Activated CD4-positive, alpha-beta T cell treated with anti-CD3 and anti-CD28 coated beads, Interleukin-2, amount 10 ng/mL, durations not matched to agents 7 days and 5 days (primary cell): ENCODE measurements around the gene FILIP1. TPM values are rescaled to one million over a fixed set of nuclear protein-coding genes. Genes with fewer than 3 reads are reported as not detected.

Experiments used
- CTCF ChIA-PET: fragments of 350-600 bp; sonication (Branson Sonifier 250); formaldehyde crosslinking; loops from one replicate; lab custom pipeline; 2021; ENCODE audit warnings: antibody characterized with exemption; lab: Charles Lee
- POLR2A ChIA-PET: fragments of 350-600 bp; sonication (Branson Sonifier 250); formaldehyde crosslinking; loops from one replicate; lab custom pipeline; 2021; ENCODE audit warnings: antibody characterized with exemption; lab: Charles Lee
- DNase-seq: peaks from one replicate; pipeline ENCODE4 v3.0.0-alpha.2; 2020
- H3K27ac Mint-ChIP-seq: one replicate; pipeline ENCODE4 v1.8.0; 2021; ENCODE audit warnings: mild to moderate bottlenecking, moderate library complexity, mixed read lengths
- H3K27me3 Mint-ChIP-seq: one replicate; pipeline ENCODE4 v1.8.0; 2021; ENCODE audit warnings: mixed read lengths
- H3K36me3 Mint-ChIP-seq: one replicate; pipeline ENCODE4 v1.8.0; 2021; ENCODE audit warnings: low read depth, mixed read lengths
- H3K4me1 Mint-ChIP-seq: one replicate; pipeline ENCODE4 v1.8.0; 2021; ENCODE audit warnings: mixed read lengths
- H3K4me3 Mint-ChIP-seq: one replicate; pipeline ENCODE4 v1.8.0; 2021; ENCODE audit warnings: mild to moderate bottlenecking, moderate library complexity, mixed read lengths
- H3K9me3 Mint-ChIP-seq: one replicate; pipeline ENCODE4 v1.8.0; 2021; ENCODE audit warnings: mixed read lengths
- total RNA-seq, 2 experiments: library from RNA; stranded (reverse); gene quantifications; one replicate each; pipeline ENCODE4 v1.2.3, GENCODE V29; 2021

The FILIP1 gene
- total RNA-seq, 2 experiments from 2014 or later = 0.04 TPM; not detected in 1

DNA sequence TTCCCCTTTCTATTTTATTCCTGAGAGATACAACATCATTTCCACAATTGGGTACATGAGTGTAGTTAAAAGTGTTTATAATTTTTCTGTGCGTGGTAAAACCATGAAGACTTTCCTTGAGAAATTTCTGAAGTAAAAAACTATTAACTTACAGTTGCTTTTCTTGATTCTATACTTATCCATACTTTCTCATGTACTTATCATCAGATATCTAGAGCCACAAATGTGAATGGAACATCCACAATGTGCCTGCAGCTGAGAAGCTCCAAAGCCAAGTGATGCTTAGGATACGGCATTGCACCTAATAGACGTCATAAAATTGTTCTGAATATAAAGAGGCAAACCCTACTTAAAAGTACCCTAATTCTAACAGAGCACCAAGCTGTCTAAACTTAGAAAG is 2.9 kb downstream of the FILIP1 start:
- H3K27ac Mint-ChIP-seq = no peak overlapping the region
- no peak overlapping the region for H3K4me3 Mint-ChIP-seq
- no peaks in the 10 kb centered on the region for H3K9me3 Mint-ChIP-seq
- DNase-seq = no peak
- H3K4me1 Mint-ChIP-seq = peaks cover 5% of the 10 kb centered on the region
- ChIA-PET CTCF (interaction anchor here (0.6 kb wide), 1 partner anchor 73 kb away, joined by 3 read pairs; no protein-coding TSS in a partner anchor), POLR2A (no interaction called here)
- H3K27me3 Mint-ChIP-seq = peaks cover 59% of the 10 kb centered on the region
- no peaks in the 10 kb centered on the region for H3K36me3 Mint-ChIP-seq

GRCh38 chr6:75489025-75489424 is 4.6 kb downstream of the FILIP1 start:
- no peaks in the 10 kb centered on the region for H3K9me3 Mint-ChIP-seq
- no peak overlapping the region for H3K27ac Mint-ChIP-seq
- POLR2A ChIA-PET = no interaction called here
- no peaks in the 10 kb centered on the region for H3K4me1 Mint-ChIP-seq
- peaks cover 52% of the 10 kb centered on the region for H3K27me3 Mint-ChIP-seq
- H3K4me3 Mint-ChIP-seq = no peak overlapping the region
- H3K36me3 Mint-ChIP-seq = no peaks in the 10 kb centered on the region
- DNase-seq = no peak
- CTCF ChIA-PET = no interaction called here

- CTCF ChIA-PET = no interaction called here
- no peaks in the 10 kb centered on the region for H3K4me1 Mint-ChIP-seq
These were observed 5.6 kb downstream of the FILIP1 start for GRCh38 chr6:75488033-75488432.

GRCh38 chr6:75486850-75487518 is 6.6 kb downstream of the FILIP1 start:
- DNase-seq = no peak
- Mint-ChIP-seq H3K36me3 (no peaks in the 10 kb centered on the region), H3K27me3 (peaks cover 36% of the 10 kb centered on the region), H3K9me3 (no peaks in the 10 kb centered on the region), H3K27ac (no peak overlapping the region), H3K4me3 (no peak overlapping the region), H3K4me1 (no peaks in the 10 kb centered on the region)
- ChIA-PET POLR2A (no interaction called here), CTCF (interaction anchor here (0.6 kb wide), 1 partner anchor 9 kb away, joined by 3 read pairs; no protein-coding TSS in a partner anchor)

More at GRCh38 chr6:75488033-75488432, 5.6 kb downstream of the FILIP1 start:
- peaks cover 42% of the 10 kb centered on the region for H3K27me3 Mint-ChIP-seq
- H3K36me3 Mint-ChIP-seq = no peaks in the 10 kb centered on the region
- no peak for DNase-seq
- H3K9me3 Mint-ChIP-seq = no peaks in the 10 kb centered on the region
- POLR2A ChIA-PET = no interaction called here
- no peak overlapping the region for H3K4me3 Mint-ChIP-seq
- H3K27ac Mint-ChIP-seq = peak overlapping the region; percentile 38

DNA sequence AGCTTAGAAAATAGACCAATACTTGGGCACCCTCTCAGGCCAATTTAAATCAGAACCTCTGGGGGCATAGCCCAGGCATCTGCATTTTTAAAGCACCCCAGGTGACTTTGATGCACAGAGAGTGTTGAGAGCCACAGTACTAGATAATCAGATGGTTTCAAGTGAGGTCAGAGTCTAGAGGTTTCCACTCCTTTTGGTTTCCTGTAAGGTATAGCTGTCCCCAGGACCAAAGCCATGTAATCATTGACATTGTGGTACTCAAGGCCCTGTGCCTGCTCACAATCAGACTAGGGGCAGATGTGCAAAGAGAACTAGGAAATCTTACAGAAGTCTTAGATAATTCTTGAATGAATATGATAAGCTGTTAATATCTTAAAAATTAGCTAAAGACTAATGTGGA is 9.1 kb downstream of the FILIP1 start:
- Mint-ChIP-seq H3K9me3 (no peaks in the 10 kb centered on the region), H3K27me3 (peaks cover 27% of the 10 kb centered on the region), H3K36me3 (no peaks in the 10 kb centered on the region), H3K4me3 (no peak overlapping the region), H3K27ac (no peak overlapping the region), H3K4me1 (no peaks in the 10 kb centered on the region)
- ChIA-PET POLR2A (no interaction called here), CTCF (interaction anchor here (1.0 kb wide), 1 partner anchor 11 kb away, joined by 3 read pairs; no protein-coding TSS in a partner anchor)
- no peak for DNase-seq

DNA sequence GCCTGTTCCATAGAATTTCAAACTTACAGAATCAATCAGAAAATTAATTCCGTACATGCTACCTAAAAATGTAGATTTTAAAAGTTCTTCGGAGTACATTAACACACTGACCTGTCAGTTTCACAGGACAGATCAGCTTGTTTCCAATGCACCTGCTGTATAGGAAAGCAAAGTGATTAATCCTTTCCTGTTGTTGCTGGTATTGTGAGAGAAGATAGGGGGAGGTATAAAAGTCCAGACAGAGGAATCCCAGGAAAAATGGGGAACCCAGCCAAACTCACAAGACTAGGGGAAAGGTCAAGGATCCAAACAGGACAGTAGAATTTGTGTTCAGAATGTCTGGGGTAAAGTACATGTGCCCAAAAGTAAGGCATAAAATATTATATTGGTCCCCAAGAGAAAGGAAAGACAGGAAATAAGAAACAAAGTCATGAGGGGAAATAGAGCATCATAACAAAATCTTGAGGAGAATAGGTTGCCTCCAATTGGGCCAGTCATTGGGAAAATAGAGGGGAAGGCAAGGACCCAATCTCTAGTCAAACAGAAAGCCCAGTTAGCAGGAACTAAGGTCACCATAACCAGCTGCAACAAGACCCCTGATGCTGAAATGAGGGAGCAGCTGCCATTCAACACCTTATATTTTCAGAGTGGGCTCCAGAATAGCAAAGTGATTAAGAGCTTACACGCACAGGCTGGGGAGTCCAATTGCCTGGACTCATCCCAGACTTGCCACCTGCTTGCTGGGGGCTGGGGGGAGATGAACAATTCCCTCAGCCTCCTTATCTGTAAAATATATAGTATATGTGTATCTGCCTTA is 10.3 kb downstream of the FILIP1 start:
- POLR2A ChIA-PET = no interaction called here
- no peak for DNase-seq
- Mint-ChIP-seq H3K4me1 (no peaks in the 10 kb centered on the region), H3K4me3 (no peak overlapping the region), H3K36me3 (no peaks in the 10 kb centered on the region), H3K9me3 (no peaks in the 10 kb centered on the region), H3K27ac (no peak overlapping the region), H3K27me3 (peaks cover 26% of the 10 kb centered on the region)
- CTCF ChIA-PET = no interaction called here

DNA sequence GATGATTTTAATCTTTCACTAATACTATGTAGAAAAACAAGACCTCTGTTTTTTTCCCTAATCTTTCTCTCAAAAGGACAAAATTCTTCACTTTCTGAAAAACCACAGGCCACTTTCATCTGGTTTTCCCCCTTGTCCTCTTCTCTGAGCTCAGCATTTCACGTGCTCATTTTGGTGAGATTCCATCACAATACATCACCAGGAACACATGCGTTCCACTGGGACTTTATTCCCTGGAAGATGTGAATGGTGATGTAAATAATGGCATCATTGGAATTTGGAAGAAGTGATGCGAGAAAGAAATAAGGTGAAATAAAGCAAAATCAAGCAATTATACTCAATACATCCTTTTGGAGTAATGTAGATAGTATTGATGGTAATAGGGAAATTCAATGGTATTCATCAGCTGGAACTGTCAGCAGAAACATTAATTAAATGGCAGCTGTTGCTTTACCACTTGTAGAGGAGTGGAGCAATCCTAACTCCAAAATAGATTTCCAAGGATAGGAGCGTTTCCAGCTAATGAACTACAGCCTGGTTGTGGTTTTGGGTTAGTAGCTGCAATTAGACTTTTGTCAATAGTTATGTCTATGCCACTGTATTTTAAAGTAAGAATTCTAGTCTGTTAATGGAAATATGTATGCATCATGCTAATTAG is 11.5 kb downstream of the FILIP1 start:
- no peaks in the 10 kb centered on the region for H3K4me1 Mint-ChIP-seq
- H3K36me3 Mint-ChIP-seq = no peaks in the 10 kb centered on the region
- H3K9me3 Mint-ChIP-seq = no peaks in the 10 kb centered on the region
- ChIA-PET CTCF (interaction anchor here (0.6 kb wide), 1 partner anchor 77 kb away, joined by 3 read pairs; no protein-coding TSS in a partner anchor), POLR2A (no interaction called here)
- H3K4me3 Mint-ChIP-seq = no peak overlapping the region
- H3K27me3 Mint-ChIP-seq = peaks cover 22% of the 10 kb centered on the region
- no peak overlapping the region for H3K27ac Mint-ChIP-seq
- DNase-seq = no peak

DNA sequence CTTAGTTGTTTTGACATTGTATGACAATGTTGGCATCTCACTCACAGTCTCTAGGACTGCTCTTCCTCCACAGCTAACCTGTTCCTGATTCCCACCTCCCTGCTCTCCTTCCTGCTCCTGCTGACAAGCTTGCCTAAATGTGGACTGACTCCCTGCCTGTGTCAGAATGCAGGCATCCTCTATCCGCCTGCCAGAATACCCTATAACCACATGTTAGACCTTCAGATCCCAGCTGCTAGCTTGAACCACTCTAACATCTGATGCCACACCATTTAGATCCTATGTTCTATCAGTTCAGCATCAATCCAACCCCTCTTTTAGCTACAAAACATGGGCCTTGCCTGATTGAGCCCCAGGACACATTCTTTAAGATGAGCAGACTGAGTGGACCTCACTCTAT is 12.2 kb downstream of the FILIP1 start:
- no peaks in the 10 kb centered on the region for H3K9me3 Mint-ChIP-seq
- no peak for DNase-seq
- no peaks in the 10 kb centered on the region for H3K36me3 Mint-ChIP-seq
- ChIA-PET CTCF (no interaction called here), POLR2A (no interaction called here)
- H3K27ac Mint-ChIP-seq = no peak overlapping the region
- H3K27me3 Mint-ChIP-seq = peaks cover 22% of the 10 kb centered on the region
- no peaks in the 10 kb centered on the region for H3K4me1 Mint-ChIP-seq
- no peak overlapping the region for H3K4me3 Mint-ChIP-seq

DNA sequence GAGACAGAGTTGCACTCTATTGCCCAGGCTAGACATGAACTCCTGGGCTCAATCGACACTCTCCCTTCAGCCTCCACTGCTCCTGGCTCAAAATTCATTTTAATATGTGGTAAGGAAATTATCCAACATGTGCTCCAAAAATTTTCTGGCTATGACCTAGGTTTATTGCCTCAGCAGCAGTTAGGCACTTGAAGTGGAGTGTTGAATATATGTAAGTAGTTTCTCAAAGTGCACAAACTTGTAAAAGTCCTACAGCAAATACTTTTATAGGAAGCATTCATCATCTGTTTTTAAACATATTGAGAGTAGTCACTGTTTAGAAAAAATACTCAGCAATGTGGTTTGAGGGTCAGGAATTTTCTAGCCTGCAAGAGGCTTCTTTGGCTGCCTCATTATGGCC is 13.2 kb downstream of the FILIP1 start:
- ChIA-PET POLR2A (no interaction called here), CTCF (no interaction called here)
- no peak for DNase-seq
- H3K4me3 Mint-ChIP-seq = no peak overlapping the region
- no peak overlapping the region for H3K27ac Mint-ChIP-seq
- no peaks in the 10 kb centered on the region for H3K4me1 Mint-ChIP-seq
- no peaks in the 10 kb centered on the region for H3K36me3 Mint-ChIP-seq
- no peaks in the 10 kb centered on the region for H3K9me3 Mint-ChIP-seq
- H3K27me3 Mint-ChIP-seq = peaks cover 20% of the 10 kb centered on the region

DNA sequence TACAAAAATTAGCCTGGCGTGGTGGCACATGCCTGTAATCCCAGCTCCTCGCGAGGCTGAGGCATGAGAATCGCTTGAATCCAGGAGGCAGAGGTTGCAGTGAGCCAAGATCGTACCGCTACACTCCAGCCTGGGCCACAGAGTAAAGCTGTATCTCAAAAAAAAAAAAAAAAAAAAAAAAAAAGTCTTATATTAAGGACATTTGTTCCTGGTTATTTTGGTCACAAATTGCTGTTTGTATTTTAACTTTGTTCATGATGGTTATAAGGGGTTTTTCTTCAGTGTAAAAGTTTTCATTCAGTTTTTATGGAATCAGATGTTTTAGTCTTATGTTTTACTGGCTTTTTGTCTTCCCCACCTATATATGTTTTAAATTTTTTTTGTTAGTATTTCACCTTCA is 13.9 kb downstream of the FILIP1 start:
- Mint-ChIP-seq H3K36me3 (no peaks in the 10 kb centered on the region), H3K4me1 (no peaks in the 10 kb centered on the region), H3K4me3 (no peak overlapping the region), H3K9me3 (no peaks in the 10 kb centered on the region), H3K27me3 (peaks cover 17% of the 10 kb centered on the region), H3K27ac (no peak overlapping the region)
- DNase-seq = no peak
- POLR2A ChIA-PET = no interaction called here
- CTCF ChIA-PET = no interaction called here

DNA sequence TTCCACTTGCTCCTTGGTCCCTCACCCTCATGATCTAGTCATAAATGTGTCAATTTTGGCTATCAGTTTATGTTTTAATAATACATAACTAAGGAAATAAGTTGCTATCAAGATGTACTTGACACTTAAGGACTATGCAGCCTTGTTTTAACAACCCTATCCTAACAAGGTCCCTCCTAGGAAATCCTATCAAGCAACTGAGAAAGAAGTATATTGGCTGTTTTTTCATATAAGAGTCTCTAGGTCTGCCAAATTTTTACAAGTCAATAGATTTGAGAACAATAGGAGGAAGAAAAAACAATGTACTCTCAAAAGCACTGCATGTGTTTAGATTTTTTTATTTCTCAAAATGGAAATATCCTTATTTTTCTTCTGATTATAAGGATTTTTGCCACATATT is 14.7 kb downstream of the FILIP1 start:
- H3K9me3 Mint-ChIP-seq = no peaks in the 10 kb centered on the region
- no peak for DNase-seq
- no peaks in the 10 kb centered on the region for H3K36me3 Mint-ChIP-seq
- POLR2A ChIA-PET = no interaction called here
- H3K27ac Mint-ChIP-seq = no peak overlapping the region
- peaks cover 22% of the 10 kb centered on the region for H3K27me3 Mint-ChIP-seq
- CTCF ChIA-PET = no interaction called here
- no peak overlapping the region for H3K4me3 Mint-ChIP-seq
- no peaks in the 10 kb centered on the region for H3K4me1 Mint-ChIP-seq

- Mint-ChIP-seq H3K27me3 (peaks cover 16% of the 10 kb centered on the region), H3K27ac (no peak overlapping the region), H3K36me3 (no peaks in the 10 kb centered on the region), H3K9me3 (no peaks in the 10 kb centered on the region), H3K4me3 (no peak overlapping the region), H3K4me1 (no peaks in the 10 kb centered on the region)
- no peak for DNase-seq
- ChIA-PET POLR2A (no interaction called here), CTCF (no interaction called here)
These were observed 20.7 kb downstream of the FILIP1 start for GRCh38 chr6:75472885-75473284.

- H3K27ac Mint-ChIP-seq = no peak overlapping the region
- H3K4me3 Mint-ChIP-seq = no peak overlapping the region
- no peaks in the 10 kb centered on the region for H3K36me3 Mint-ChIP-seq
- H3K4me1 Mint-ChIP-seq = no peaks in the 10 kb centered on the region
- POLR2A ChIA-PET = no interaction called here
- CTCF ChIA-PET = interaction anchor here (1.1 kb wide), 1 partner anchor 11 kb away, joined by 3 read pairs; no protein-coding TSS in a partner anchor
- peaks cover 8% of the 10 kb centered on the region for H3K27me3 Mint-ChIP-seq
- no peak for DNase-seq
- H3K9me3 Mint-ChIP-seq = no peaks in the 10 kb centered on the region
These were observed 25.6 kb downstream of the FILIP1 start for GRCh38 chr6:75467966-75468365.
